Liver (tissue), 9 donors: ENCODE data around the gene SPEN. TPM values are rescaled to one million over a fixed set of nuclear protein-coding genes. Genes with fewer than 3 reads are reported as not detected.
A peak's percentile ranks its signal among the peaks of the same experiment; 100 is the strongest.
"Not testable (repeated sequence)": the region's sequence is repeated elsewhere in the genome, so short reads cannot be mapped to it uniquely, and the experiment has no call there.

ENCODE experiments used
- DNase-seq: peaks from one replicate; pipeline ENCODE4 v3.0.0-alpha.2; 2017; ENCODE audit warnings: low spot score
- H3K27ac ChIP-seq, 2 donors: one replicate each; pipeline ENCODE4 v1.7.0; 2013; ENCODE audit warnings: inconsistent platforms in 2 of 2, low read length in 2 of 2, control low read depth in 1 of 2, low read depth in 1 of 2, mild to moderate bottlenecking in 1 of 2
- H3K27me3 ChIP-seq, 4 donors: one replicate each; pipeline versions ENCODE4 v1.6.1 to v1.7.0; 2013; ENCODE audit warnings: low read length in 3 of 4, inconsistent platforms in 1 of 4, mild to moderate bottlenecking in 1 of 4, moderate library complexity in 1 of 4; ENCODE audit not compliant: control insufficient read depth in 4 of 4, insufficient read depth in 4 of 4
- H3K36me3 ChIP-seq, 4 donors: one replicate each; pipeline versions ENCODE4 v1.6.1 to v1.7.0; 2013; ENCODE audit warnings: low read length in 3 of 4, mild to moderate bottlenecking in 3 of 4, low read depth in 1 of 4, moderate library complexity in 1 of 4; ENCODE audit not compliant: control insufficient read depth in 4 of 4, insufficient read depth in 3 of 4
- H3K4me1 ChIP-seq, 4 donors: one replicate each; pipeline versions ENCODE4 v1.6.1 to v1.7.0; 2013; ENCODE audit warnings: low read length in 3 of 4, mild to moderate bottlenecking in 3 of 4, moderate library complexity in 1 of 4; ENCODE audit not compliant: control insufficient read depth in 4 of 4, insufficient read depth in 4 of 4
- H3K4me3 ChIP-seq, 3 donors: one replicate each; pipeline versions ENCODE4 v1.6.1 to v1.7.0; 2013; ENCODE audit warnings: low read length in 3 of 3, control low read depth in 1 of 3, low read depth in 1 of 3, mild to moderate bottlenecking in 1 of 3
- H3K9ac ChIP-seq, 2 donors: one replicate each; pipeline ENCODE4 v1.7.0; 2013; ENCODE audit warnings: low read length in 2 of 2, mild to moderate bottlenecking in 2 of 2, moderate library complexity in 2 of 2, control low read depth in 1 of 2, low read depth in 1 of 2
- H3K9me3 ChIP-seq, 4 donors: one replicate each; pipeline versions ENCODE4 v1.6.1 to v1.7.0; 2013; ENCODE audit warnings: low read length in 3 of 4; ENCODE audit not compliant: control insufficient read depth in 4 of 4
- ATF3 ChIP-seq: IDR thresholded peaks from 2 replicates; pipeline ENCODE4 v1.6.1; 2016; ENCODE audit warnings: antibody characterized with exemption
- EGR1 ChIP-seq, 2 donors: IDR thresholded peaks; 2 replicates each; pipeline ENCODE4 v1.6.1; 2016 to 2018; ENCODE audit warnings: antibody characterized with exemption in 2 of 2, low read depth in 2 of 2
- FOXA2 ChIP-seq: IDR thresholded peaks from 2 replicates; pipeline ENCODE4 v1.6.1; 2016; ENCODE audit warnings: antibody characterized with exemption
- HNF4A ChIP-seq, 2 donors: conservative IDR thresholded peaks; 2 replicates each; pipeline ENCODE4 v1.6.1; 2016; ENCODE audit warnings: antibody characterized with exemption in 2 of 2, mild to moderate bottlenecking in 2 of 2
- MAX ChIP-seq: IDR thresholded peaks from 2 replicates; pipeline ENCODE4 v1.6.1; 2016; ENCODE audit warnings: antibody characterized with exemption
- NR2F2 ChIP-seq: IDR thresholded peaks from 2 replicates; pipeline ENCODE4 v1.6.1; 2016; ENCODE audit warnings: antibody characterized with exemption
- RAD21 ChIP-seq, 2 donors: IDR thresholded peaks; 2 replicates each; pipeline ENCODE4 v1.6.1; 2016; ENCODE audit warnings: antibody characterized with exemption in 2 of 2, mild to moderate bottlenecking in 2 of 2
- REST ChIP-seq: IDR thresholded peaks from 2 replicates; pipeline ENCODE4 v1.6.1; 2016; ENCODE audit warnings: antibody characterized with exemption, mild to moderate bottlenecking
- RXRA ChIP-seq, 2 donors: IDR thresholded peaks; 2 replicates each; pipeline ENCODE4 v1.6.1; 2017 to 2018; ENCODE audit warnings: antibody characterized with exemption in 2 of 2, mild to moderate bottlenecking in 1 of 2
- SP1 ChIP-seq: IDR thresholded peaks from 2 replicates; pipeline ENCODE4 v1.6.1; 2018; ENCODE audit warnings: antibody characterized with exemption, mild to moderate bottlenecking
- WGBS: extraction: QIAGEN DNeasy Blood & Tissue Kit; methylation state at CpG from one replicate; pipeline ENCODE4 v1.1.7; 2013; 5-methylcytosine and 5-hydroxymethylcytosine counted together
- polyA plus RNA-seq, 2 donors: library from polyadenylated mRNA; stranded (reverse) in 1 of 2; unstranded in 1 of 2; fragments of 200-250 nt in 1 of 2; fragments of >200 nt in 1 of 2; fragmentation: Nextera tagmentation in 1 of 2; extraction: Ambion mirVana in 1 of 2; gene quantifications; one replicate each; pipeline versions ENCODE4 v1.2.1 to v1.2.3, GENCODE V29; 2013 to 2015
- total RNA-seq, 2 donors: library from RNA; depleted of rRNA; stranded (reverse); fragments of >200 nt; gene quantifications; one replicate each; pipeline ENCODE4 v1.2.3, GENCODE V29; 2014
- donor health status: healthy.
- donor health status: healthy.
- donor health status: healthy.
- donor health status: healthy.
- donor health status: healthy.

Gene SPEN
- total and polyA plus RNA-seq, 4 donors = 7.4 to 29.4 (median 15.2) TPM

DNA sequence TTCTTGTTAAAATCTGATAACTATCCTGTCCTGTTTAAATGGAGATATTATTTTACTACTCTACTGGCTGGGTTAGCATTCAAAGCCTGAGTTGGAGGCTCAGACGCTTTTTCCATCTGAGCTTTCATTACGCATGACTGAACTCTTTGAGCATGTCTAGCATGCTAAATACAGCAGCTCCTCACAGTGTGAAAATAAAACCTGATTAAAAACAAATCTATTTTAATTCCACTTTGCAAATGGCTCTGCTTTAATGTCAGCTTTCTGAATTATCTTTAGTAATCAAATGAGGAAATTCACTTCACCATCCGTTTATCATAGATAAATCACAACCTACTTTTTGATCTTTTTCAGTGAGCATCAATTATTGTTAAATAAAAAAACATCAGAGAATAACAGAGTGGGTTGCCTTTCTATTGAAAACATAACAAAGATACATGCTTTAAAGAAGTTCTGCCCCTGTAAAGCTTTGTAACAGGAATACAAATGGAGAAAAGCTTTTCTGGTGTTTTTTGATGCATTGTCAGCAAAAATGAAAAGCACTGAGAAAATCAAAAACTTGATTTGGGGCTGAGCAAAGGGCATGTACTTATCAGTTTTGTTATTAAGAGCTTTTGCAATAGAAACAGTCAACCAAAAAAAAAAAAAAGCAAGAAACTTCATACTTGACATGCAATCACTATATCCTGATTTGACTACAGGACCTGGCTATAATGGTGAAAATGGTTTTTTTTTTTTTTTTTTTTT, 3.5 kb upstream of the SPEN start:
- Histone ChIP-seq H3K9ac (peak overlapping the region in 1 of 2 donors; percentile 74), H3K9me3 (no peaks in the 10 kb centered on the region), H3K27me3 (no peaks in the 10 kb centered on the region), H3K4me3 (peak overlapping the region in 1 of 3 donors; percentile 20), H3K27ac (peak overlapping the region; percentile 54 to 69), H3K36me3 (no peaks in the 10 kb centered on the region), H3K4me1 (peaks cover 8 to 34% (median 22%) of the 10 kb centered on the region in 4 donors)
- DNase-seq = no peak
- 27% methylated on average over 3 of the region's 3 CpGs for WGBS
- TF ChIP-seq SP1 = peak; percentile 19
- TF ChIP-seq RXRA (IDR thresholded peaks at IDR 0.05) = peak in 1 of 2 donors; percentile 21
- TF ChIP-seq RAD21 (IDR thresholded peaks at IDR 0.05) = peak in 1 of 2 donors; percentile 20
- peak; percentile 51 to 53 for TF ChIP-seq HNF4A (conservative IDR thresholded peaks at IDR 0.05)
- TF ChIP-seq ATF3 = no peak
- TF ChIP-seq REST = peak; percentile 20
- no peak for TF ChIP-seq NR2F2

GRCh38 chr1:15846056-15846455, 1.5 kb upstream of the SPEN start:
- not testable (repeated sequence) for H3K4me3 ChIP-seq, H3K27me3 ChIP-seq, H3K9me3 ChIP-seq, H3K36me3 ChIP-seq, DNase-seq
- Histone ChIP-seq H3K27ac (peak overlapping the region in 1 of 2 donors; percentile 20), H3K4me1 (peaks cover 8 to 48% (median 32%) of the 10 kb centered on the region in 4 donors), H3K9ac (peak overlapping the region in 1 of 2 donors; percentile 95)
- WGBS = 84% methylated on average over 11 of the region's 11 CpGs

- H3K9ac ChIP-seq = peak overlapping the region in 1 of 2 donors; percentile 99
- peak overlapping the region; percentile 98 for H3K27ac ChIP-seq
- WGBS = under 1% methylated on average over 34 of the region's 34 CpGs
- TF ChIP-seq ATF3 (no peak), RXRA (IDR thresholded peaks at IDR 0.05) (no peak), MAX (no peak), EGR1 (IDR thresholded peaks at IDR 0.05; ENCODE audit: low read depth in 2 of 2) (no peak), FOXA2 (no peak), SP1 (no peak)
- peaks cover 12 to 58% (median 43%) of the 10 kb centered on the region in 4 donors for H3K4me1 ChIP-seq
- no peaks in the 10 kb centered on the region for H3K9me3 ChIP-seq
- no peak for DNase-seq
- no peaks in the 10 kb centered on the region for H3K36me3 ChIP-seq
- H3K27me3 ChIP-seq = no peaks in the 10 kb centered on the region
- H3K4me3 ChIP-seq = peak overlapping the region; percentile 91 to 99 (median 98)
These were observed 311 bp downstream of the SPEN start for GRCh38 chr1:15847893-15848142.
